Measurements from ENCODE around the gene SLC2A13.

DNA sequence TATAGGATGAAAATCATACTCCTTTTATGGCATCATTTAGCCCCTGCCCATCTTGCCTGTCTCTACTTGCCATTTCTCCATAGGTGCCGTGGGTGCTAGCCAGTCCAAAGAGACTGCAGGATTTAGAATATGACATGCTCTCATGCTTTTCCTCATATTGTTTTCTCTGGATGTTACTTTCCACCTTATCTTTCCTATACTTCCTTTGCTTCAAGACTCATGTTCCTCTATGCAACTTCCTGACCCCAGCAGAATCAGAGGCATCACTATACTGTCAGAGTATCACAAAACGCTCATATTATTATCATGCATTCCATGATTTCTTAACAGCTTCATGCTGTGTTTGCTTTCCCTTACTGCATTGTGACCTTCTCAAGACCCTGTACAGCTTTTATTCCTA is 265.5 kb downstream of the SLC2A13 start:
- TF ChIP-seq, protein P1, sequence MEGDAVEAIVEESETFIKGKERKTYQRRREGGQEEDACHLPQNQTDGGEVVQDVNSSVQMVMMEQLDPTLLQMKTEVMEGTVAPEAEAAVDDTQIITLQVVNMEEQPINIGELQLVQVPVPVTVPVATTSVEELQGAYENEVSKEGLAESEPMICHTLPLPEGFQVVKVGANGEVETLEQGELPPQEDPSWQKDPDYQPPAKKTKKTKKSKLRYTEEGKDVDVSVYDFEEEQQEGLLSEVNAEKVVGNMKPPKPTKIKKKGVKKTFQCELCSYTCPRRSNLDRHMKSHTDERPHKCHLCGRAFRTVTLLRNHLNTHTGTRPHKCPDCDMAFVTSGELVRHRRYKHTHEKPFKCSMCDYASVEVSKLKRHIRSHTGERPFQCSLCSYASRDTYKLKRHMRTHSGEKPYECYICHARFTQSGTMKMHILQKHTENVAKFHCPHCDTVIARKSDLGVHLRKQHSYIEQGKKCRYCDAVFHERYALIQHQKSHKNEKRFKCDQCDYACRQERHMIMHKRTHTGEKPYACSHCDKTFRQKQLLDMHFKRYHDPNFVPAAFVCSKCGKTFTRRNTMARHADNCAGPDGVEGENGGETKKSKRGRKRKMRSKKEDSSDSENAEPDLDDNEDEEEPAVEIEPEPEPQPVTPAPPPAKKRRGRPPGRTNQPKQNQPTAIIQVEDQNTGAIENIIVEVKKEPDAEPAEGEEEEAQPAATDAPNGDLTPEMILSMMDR (conservative IDR thresholded peaks at IDR 0.05 in 1 of 2, IDR thresholded peaks at IDR 0.05 in 1 of 2; ENCODE audit: low read depth in 1 of 2, low read length in 2 of 2) = no peak
- no peak for TF ChIP-seq EZH2 (IDR thresholded peaks at IDR 0.05; ENCODE audit: low read length, missing control alignments)
